HT-29 (cell line): Measurements from ENCODE around the gene LCLAT1. TPM values are rescaled to one million over a fixed set of nuclear protein-coding genes. Genes with fewer than 3 reads are reported as not detected.

Experiments
- DNase-seq: peaks from one replicate; pipeline ENCODE4 v3.0.0-alpha.2; 2015; ENCODE audit warnings: low spot score
- total RNA-seq: library from RNA; depleted of rRNA; stranded (reverse); fragments of >200 nt; shearing (Covaris generic); gene quantifications from 2 replicates; pipeline ENCODE4 v1.2.3, GENCODE V29; 2014

Gene LCLAT1
- total RNA-seq, 1 experiment from 2014 or later = 14.6 TPM

DNA sequence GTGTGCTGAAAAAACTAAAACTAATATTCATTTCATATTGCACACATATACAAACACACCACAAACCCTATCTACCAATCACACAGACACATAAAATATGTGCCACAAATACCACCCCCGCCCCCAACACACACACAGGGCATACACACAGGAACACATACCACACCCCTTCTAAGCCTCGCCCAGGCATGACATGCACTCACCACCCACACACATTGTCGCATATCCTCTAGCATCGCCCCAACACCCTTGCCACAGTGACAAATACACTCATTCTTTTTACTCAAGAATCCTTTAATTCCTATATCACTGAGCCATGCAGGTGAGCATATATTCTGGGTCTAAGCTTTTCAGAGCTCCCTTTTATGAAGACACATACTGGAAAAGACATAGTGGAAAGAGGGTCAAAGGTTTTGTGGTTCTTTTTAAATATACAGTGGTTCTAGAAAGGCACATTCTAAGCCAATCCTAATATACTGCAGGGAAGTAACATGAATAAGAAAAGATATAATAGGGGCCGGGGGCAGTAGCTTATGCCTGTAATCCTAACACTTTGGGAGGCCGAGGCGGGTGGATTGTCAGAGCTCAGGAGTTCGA, 24.5 kb upstream of the LCLAT1 start:
- peak; percentile 48 for DNase-seq

DNA sequence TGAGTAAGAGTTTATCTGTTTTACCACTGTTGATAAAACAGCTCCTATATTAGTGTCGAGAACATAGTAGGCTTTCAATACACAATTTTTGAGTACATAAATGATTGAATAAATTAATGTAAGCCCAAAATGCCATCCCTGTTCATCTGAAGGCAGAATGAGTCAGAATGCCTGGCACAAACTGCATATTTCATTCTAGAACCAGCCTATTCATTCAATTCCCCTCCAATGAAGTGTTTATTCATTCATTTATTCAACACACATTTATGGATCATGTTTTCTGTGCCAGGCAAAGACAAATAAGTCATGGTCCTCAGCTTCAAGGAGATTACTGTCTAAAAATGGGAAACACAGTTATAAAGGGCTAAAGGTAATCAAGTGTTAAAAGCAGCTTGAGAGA, 22.8 kb upstream of the LCLAT1 start:
- DNase-seq = no peak

DNA sequence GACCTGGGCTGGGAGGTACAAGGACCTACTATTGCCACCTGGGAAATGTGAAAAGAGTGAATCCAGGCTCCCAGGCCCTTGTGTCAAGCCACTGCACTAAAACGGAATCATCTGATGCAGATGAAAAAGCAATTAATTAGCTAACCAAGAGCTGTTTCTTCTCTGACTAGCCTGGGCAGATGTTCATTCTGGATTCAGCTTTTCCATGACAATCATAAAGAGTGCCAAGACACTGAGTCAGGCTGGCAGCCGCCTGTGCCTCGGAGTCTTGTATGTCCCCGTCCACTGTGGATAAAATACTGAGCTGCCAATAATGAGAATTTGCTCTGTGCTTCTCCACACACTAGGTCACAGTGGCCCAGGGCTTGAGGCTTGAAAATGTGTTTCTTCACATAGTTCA, 21.7 kb upstream of the LCLAT1 start:
- no peak for DNase-seq

DNA sequence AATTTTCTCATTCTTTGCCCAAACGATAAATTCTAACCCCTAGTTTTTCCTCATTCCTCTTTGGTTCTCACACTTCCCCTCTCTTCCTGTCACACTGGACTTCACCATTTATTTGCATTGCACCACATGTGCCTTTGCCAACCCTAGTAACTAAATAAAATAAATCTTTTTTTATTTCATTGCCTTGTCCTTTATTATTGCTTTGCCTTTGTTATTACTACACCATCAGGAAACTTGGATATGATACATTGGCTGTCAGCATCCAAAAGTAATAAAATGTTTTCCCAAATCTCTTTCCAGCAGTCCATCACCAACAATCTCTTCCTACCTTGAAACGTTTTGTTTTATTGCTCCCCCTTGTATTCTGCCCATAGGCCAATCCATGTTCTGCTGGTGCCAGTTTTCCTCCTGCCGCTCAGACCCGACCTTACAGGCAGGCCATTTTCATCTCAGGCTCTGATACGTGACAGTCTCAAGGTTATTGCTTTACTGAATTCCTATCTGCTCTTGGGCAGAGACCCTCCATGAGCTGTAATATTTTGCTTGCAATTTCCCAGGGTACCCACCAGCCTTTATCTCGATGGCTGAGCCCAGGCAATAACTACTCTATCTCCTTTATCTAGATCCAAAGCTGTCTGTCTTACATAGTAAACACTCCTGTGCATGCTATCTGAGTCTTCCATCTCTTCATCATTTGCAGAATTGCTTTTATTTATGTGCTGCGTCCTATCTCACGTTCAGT, 19.3 kb upstream of the LCLAT1 start:
- DNase-seq = no peak

DNA sequence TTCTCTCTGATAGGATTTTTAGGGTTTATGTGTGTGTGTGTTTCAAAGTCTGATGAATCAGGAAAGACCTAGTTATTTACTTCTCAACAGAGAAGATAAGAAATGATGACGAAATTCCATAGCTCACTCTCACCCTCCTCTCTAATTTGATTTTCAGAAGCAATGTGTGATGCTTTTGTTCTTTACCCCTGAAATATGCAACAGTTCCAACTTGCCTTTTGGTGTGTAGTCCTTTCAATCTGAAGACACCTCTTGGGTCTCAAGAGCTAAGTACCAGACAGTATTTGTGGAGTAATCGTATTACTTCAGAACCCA, 18.7 kb upstream of the LCLAT1 start:
- DNase-seq = no peak

DNA sequence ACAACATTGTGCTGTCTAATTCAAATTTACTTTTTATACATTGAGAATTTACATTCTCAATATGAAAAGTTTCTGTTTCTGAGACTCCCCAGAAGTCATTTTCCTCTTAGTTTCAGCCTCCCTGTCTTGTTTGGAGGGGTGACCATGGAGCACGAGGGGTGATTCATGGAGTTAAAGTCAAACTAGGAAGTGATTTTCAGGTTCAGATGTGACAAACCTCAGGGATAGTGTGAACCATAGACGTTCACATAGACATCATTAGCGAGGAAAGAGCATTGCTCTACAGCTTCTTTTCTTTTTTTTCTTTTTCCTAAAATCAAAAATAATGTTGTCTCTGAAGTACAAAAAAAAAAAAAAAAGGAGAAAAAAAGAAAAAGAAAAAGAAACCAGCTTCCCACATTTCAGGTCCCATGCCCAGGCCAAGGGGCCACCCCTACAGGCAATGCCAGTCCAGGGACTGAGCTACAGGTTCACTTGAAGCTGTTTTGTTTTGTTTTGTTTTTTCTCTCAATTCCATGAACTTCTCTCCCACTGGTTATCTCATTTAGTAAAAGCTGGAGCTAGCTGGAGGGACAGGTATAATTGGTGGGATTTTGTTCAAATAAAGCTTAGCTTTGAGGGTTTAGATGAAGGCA, 18.1 kb upstream of the LCLAT1 start:
- no peak for DNase-seq

DNA sequence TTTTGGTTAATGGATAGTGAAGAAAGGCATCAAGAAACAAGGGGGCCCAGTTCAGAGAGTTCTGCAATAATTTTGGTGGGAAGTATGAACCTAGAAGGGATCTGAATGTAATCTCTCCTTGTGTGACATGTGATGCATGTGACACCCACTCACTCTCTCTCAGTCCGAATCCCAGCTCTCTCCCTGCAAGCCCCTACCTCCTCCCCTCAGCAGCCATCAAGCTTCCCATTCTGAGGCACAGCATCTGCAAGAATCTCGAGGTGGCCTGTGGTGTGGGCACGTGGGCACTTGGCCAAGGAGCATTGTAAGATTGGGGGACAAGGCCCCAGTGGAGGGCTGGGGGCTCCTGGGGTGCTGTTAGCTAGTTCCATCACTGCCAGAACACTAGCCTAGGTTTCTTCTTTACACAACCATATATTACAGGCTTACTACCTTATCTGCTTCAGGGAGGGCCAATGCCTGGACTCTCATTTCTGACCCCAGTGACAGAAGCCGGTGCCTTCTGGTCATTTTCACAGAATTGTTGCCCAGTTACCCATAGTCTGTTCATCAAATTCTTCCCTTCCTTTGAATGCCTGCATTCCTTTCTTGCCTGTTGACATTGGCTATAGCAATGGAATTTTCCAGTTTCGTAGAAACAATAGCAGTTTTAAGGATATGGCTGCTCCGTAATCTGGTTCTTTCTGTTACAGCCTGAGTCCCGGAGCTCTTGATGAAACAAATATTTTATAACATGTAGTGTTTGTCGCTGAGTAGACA, 13.3 kb upstream of the LCLAT1 start:
- DNase-seq = no peak

DNA sequence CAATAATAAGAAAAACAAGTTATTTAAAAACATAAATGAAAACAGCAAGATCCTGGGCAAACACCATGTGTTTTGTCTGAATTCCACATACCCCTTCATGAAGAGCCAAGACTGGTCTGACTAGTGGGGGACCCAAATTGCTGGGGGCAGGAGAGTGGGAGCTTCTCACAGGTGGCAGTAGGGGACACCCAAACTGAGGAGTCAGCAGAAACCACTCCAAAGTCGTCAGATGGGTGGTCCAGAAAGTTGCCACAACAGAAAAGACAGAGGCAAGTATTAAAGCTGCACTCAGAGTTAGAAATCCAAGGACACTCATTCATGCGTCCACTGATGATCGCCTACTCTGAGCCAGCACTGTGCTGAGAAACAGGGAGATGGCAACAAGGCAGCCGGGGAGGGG, 12.3 kb upstream of the LCLAT1 start:
- DNase-seq = no peak

DNA sequence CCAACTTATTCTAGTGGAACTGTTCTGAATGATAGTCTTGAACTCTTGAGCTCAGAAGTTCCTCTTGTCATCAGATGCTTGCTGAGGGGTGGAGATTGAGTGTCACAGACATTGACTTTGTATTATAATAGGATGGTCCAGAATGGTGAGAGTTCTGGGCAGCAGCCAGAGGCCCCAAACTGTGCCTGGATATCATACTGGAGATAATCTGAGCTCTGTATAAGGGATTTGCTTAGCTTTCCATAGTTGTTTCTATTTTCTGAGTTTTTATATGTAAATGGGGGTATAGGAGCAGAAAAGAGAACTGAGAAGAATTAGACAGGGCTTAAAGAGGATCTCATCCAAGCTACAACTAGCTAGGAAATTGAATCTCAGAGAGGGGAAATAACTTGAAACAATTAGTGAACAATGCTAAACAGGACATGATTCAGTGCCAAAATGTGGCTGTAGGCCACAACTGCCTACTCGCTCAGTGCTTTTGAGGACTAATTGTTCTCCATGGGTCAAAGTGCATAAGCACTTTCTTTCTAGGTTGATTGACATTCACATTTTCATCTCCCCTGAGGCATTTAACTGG, 10.1 kb upstream of the LCLAT1 start:
- no peak for DNase-seq

DNA sequence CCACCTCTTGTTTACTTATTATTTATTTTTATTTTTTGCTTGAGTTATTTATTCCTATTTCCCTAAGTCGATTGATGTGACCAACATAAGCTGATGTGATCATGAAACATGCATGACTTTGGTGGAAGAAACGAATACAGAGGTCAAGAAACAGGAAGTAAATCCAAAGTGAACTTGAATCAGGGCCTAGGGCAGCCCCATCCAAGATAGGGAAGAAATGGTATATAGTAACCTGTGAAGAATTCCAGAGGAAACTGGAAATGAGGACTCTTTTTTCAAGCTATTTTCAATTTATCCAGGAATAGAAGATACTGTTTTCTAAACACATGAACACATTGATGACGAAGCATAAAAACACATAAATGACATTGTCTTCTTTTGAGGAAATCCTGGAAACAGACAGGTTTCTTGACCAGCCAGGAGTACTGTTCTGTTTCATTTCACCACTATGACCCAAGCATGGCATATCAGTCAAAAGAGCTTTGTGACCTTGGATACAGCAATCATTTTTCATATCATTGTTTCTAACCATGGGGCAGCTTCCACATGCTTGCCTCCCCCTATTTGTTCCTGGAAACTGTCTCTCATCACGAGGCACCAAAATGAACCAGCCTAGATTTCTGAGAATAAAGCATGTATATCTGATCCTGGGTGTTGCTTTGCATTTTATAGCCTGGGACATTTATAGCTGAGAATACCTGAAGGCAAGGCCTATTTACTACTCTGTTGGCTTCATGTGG, 9.1 kb upstream of the LCLAT1 start:
- no peak for DNase-seq

DNA sequence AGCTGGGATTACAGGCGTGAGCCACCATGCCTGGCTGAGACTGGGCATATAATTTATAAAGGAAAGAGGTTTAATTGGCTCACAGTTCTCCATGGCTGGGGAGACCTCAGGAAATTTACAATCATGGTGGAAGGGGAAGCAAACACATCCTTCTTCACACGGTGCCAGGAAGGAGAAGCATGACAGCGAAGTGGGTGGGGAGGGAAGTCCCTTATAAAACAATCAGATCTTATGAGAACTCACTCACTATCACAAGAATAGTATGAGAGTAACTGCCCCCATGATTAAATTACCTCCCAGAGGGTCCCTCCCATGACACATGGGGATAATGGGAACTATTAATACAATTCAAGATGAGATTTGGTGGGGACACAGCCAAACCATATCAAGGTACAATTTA, 7.8 kb upstream of the LCLAT1 start:
- DNase-seq = no peak

DNA sequence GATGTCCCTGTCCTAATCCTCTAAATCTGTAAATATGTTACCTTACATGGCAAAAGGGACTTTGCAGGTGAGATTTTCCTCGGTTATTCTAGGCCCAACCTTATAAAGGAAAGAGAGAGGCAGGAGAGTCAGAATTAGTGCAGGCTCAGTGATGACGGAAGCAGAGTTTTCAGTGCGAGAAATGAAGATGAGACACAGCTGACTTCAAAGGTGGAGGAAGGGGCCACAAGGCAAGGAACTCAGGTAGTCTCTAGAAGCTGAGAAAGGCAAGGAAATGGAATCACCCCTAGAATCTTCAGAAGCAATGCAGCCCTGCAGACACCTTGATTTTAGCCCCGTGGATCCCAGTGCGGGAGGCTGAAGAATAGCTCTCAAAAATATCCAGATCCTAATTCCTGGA, 7.2 kb upstream of the LCLAT1 start:
- no peak for DNase-seq

DNA sequence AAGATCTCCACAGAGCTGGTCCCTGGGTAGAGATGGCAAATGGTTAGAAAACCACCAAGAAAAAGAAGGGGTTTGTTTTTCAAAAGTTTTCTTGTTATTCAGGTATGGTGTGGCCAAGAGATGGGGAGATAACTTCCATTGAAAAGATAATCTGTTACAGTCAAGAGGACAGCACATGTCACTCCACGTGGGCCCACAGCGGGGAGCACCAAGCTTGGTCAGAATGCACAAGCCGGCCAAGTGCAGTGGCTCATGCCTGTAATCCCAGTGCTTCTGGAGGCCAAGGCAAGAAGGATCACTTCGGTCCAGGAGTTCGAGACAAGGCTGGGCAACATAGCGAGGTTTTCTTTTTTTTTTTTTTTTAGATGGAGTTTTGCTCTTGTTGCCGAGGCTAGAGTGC, 6.0 kb upstream of the LCLAT1 start:
- no peak for DNase-seq

DNA sequence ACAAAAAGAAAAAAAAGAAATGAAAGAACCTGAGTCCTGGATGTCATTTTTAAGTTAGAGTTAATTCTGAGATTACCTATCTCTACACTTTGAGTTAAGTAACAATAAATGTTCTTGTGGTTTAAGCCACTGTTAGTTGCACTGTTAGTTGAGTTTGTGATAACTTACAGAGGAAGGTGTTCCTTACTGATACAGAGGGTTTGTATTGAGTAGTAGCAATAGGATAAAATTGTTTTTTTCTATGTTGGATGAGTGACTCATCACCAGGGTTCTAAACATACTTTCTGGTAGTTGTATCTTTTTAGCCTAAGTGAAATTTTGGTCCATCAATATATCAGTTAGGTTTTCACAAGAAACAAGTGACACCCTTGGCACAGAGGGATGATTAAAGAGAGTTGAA, 4.0 kb upstream of the LCLAT1 start:
- DNase-seq = no peak

DNA sequence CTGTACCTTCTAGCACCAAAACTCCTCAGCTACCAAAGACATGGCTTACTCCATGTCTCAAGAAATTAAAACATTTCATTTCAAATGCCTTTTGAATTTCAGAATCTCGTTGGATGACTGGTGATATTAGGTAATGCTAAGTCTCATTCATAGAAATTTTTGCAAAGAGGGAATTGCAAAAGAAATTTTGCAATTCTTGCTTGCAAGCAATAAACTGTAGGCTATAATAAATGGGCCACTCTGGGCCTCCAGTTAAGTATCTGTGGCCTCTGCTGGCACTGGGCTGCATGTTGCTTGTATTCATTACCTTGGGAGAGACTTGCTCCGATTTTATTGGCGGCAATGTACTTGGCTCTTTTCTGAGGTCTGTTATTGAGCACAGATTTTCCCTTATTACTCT, 2.8 kb upstream of the LCLAT1 start:
- DNase-seq = no peak

DNA sequence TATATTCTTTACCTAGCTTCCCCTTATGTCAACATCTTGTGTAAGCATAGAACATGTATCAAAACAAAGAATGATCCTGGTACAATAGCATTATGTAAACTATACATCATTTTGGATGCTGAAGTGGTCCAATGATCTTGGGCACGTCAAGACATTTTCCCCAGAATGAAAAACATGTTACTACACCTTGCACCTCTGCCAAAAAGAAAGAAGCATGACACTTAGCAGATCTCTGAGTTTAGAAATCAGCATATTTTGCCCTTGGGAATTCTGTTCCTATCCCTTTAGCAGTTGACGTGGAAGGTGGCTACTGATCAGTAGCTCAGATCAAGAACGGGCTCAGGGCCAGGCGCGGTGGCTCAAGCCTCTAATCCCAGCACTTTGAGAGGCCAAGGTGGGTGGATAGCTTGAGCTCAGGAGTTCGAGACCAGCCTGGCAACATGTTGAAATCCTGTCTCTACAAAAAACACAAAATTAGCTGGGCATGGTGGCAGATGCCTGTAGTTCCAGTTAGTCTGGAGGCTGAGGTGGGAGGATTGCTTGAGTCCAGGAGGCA, 1.7 kb upstream of the LCLAT1 start:
- DNase-seq = no peak

DNA sequence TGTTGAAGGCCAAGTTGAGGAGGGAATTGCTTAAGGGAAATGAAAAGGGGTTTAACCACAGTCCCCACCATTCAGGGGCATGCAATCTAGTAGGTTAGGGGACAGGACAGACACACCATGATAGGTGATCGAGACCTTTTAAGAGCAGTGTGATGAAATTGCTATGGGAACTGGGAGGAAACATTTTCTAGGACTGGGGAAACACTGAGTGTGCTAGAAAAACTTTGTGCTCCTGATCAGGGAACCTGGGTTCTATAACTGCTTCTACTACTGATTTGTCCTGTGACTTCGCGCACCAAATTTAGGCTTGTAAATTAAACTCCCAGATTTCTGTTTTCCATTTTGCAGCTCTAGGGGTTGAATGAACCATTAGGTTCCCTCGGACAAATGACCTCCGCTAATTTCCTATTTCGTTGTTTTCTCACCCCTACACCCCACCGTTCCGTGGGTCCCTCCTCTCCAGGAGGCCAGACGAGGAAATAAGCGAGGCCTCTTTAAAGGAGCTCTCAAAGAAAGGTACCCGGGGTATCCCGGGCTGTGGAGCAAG, 371 bp upstream of the LCLAT1 start:
- DNase-seq = peak; percentile 64

DNA sequence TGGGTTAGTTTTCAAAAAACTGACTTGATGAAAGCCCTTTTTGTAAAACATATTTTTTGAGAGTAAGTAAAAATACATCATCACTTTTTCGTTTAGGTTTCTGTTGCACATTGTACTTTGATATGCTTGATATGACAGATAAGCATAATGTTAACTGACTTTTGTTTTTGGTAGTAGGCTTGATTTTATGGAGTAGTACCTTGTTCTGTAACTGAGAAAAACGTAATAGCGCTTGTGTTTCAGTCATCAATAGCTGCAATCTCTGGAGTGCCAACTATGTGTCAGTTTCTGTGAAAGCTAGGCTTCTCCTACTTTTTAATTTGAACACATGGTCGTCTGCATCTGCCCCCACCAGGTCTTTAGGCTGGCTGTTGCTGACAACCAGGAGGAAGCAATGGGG, 1.3 kb downstream of the LCLAT1 start:
- no peak for DNase-seq

DNA sequence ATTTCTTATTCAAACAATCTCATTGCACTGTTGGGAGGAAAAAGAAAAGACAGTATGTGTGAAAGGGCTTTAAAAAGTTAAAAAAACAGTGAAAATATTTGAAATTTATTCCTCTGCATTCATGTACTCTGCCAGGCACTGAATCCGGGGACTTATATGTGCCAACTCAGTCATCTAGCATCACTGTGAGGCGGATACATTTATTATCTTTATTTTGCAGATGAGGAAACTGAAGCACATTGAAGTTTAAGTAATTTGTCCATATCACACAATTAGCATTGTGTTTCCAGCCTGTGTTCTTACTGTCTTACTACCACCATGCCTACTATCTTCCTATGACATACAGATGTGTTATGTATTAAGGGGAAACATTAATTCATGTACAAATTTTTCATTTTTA, 1.8 kb downstream of the LCLAT1 start:
- DNase-seq = no peak

DNA sequence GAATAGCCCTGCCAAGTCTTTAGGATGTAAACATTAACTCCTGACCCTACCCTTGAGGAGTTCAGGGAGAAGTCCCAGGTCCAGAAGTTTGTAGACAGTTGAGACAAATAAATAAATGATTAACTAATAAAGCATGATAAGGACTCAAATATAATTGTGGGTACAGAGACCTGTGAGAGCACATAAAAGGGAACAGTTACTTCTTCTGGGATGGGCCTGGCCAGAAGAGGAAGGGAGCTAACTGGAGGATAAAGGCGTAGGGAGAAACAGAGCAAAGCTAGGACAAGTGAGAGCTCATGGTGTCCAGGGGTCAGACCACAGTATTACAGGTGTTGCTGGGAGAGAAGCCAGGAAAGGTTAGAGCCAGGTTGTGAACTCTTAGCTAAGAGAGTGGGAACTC, 3.0 kb downstream of the LCLAT1 start:
- DNase-seq = peak; percentile 72

DNA sequence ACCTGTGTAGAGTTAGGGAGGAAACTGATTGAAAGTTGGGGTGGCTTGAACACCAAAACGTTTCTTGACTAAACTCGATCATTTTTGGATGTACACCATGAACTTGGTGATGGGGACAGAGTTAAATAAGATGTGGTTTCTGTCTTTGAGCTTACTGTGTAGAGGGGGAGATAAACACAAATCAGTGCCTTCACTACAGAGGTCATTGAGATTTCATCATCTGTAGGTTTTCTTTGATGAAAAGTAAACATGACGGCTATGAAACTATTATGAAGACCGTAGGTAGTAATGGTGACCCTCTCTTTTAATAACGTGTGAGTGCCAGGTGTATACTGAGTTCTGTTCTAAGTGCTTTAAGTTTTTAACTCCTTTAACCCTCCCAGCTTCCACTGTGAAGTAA, 6.5 kb downstream of the LCLAT1 start:
- DNase-seq = no peak
